ENCODE data around the gene ARMC9.
A peak's percentile ranks its signal among the peaks of the same experiment; 100 is the strongest.

The ARMC9 gene

DNA sequence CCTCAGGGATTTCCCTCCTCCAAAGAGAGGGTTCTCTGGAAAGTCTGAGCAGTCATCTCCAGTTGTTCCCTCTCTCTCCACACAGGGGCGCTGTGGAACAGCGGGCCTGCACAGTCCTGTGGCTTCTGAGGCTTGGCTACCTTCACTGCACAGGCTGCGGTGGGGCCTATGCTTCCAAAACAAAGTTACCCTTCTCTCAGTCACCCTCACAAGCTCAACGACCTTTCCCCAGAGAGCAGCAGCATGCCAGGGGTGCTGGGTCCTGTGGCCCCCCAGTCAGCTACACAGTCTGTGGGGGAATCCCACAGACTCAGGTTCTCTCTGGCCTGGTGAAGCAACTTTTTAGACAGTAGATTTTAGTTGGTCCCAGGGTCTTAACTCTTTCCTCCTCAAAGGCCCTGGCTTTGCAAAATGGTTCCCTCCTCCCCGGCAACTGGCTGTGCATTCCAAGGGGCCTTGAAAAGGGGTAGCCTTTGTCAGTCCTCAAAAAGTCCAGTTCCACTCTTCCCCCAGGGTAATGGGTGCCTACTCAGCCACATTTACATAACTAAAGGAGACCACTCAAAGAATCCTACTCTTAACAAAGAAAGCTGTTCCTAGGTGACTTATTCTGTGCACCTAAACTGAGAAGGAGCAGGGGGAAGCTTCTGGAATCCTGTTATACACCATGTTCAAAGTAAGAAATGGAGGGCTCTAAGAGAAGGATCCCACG, 212.0 kb downstream of the ARMC9 start:
- in situ Hi-C loops (cut with HindIII; ENCODE audit: low sequenced_read_pairs): no loop called here
- no peak for DNase-seq (ENCODE audit: low read depth, low spot score)
- TF ChIP-seq, protein P1, sequence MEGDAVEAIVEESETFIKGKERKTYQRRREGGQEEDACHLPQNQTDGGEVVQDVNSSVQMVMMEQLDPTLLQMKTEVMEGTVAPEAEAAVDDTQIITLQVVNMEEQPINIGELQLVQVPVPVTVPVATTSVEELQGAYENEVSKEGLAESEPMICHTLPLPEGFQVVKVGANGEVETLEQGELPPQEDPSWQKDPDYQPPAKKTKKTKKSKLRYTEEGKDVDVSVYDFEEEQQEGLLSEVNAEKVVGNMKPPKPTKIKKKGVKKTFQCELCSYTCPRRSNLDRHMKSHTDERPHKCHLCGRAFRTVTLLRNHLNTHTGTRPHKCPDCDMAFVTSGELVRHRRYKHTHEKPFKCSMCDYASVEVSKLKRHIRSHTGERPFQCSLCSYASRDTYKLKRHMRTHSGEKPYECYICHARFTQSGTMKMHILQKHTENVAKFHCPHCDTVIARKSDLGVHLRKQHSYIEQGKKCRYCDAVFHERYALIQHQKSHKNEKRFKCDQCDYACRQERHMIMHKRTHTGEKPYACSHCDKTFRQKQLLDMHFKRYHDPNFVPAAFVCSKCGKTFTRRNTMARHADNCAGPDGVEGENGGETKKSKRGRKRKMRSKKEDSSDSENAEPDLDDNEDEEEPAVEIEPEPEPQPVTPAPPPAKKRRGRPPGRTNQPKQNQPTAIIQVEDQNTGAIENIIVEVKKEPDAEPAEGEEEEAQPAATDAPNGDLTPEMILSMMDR (IDR thresholded peaks at IDR 0.05; ENCODE audit: low read depth, low read length): peak; percentile 47
- no peak overlapping the region for H3K4me3 ChIP-seq (ENCODE audit: low read depth, low read length)

DNA sequence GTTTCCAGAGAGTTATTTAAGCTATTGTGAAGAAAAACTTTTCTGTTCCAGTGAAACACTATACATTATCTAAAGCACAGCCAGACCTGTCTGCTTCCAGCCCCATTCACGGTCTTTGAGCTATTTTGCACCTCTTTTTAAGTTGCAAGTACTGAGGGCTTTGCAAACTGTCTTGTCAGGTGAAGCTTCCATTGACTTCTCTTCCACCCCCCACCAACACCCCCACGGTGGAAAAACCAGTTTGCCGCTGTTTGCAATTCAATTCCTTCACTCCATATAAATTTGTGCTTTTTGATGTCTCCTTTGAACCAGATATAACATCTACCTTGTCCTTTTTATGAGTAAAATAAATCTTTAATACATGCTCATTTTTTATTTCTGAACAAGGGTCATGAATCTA, 212.8 kb downstream of the ARMC9 start:
- no peak overlapping the region for H3K4me3 ChIP-seq (ENCODE audit: low read depth, low read length)
- in situ Hi-C loops (cut with HindIII; ENCODE audit: low sequenced_read_pairs): no loop called here
- no peak for DNase-seq (ENCODE audit: low read depth, low spot score)
- TF ChIP-seq, protein P1 (IDR thresholded peaks at IDR 0.05; ENCODE audit: low read depth, low read length): no peak

DNA sequence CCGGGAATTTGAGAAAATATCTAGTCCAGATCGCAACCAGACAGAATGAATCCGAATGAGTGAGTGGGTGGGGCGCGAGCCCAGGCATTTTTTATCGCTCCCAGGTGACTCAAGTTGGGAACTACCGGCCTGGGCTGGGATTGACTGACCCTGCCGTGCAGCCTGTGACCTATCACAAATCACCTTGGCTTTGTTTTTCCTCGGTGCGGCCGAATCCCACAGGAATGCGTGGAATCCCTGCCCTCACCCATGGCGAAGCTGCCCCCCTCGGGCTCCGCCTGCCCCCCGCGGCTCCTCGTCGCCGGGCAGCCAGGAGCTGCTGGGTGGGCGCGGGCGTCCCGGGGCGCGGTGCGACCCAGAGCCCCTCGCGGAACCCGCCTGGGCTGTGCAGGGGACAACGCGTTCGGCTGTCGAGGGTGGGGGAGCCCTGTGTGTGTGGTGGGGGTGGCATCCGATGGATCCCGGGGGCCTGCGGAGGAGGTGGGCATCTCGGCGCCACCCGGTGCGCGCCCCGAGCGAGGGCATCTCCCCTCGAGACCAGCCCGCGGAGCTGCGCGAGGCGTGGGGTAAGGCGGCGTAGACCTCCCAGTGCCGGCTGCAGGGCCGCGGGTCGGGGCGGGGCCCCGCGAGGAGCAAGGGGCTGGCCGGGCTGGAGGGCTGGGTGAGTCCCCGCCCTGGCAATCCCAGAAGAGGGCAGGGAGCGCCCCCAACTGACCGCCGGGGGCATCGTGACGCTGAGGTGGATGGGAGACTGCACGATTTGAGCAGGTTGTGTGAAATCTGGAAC, 213.6 kb downstream of the ARMC9 start:
- peak overlapping the region; percentile 53 for H3K4me3 ChIP-seq (ENCODE audit: low read depth, low read length)
- in situ Hi-C loops (cut with HindIII; ENCODE audit: low sequenced_read_pairs): no loop called here
- TF ChIP-seq, protein P1 (IDR thresholded peaks at IDR 0.05; ENCODE audit: low read depth, low read length): peak; percentile 91
- peak; percentile 76 for DNase-seq (ENCODE audit: low read depth, low spot score)

DNA sequence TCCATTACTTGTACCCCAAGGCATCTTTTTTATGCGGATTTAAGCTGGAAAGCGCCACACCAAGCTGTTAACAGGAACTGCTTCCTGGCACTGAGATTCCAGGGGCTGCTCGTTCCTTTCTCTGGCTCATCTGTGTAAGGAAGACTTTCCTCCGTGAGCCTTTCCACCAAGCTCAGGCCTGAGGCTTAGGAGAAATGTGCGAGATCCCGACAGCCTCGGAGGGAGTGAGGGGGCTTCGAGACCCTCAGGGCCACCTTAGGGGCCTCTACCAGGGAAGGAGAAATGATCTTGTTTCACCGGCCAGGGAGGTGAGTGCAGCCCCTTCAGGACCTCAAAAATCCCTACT, 214.2 kb downstream of the ARMC9 start:
- TF ChIP-seq, protein P1 (IDR thresholded peaks at IDR 0.05; ENCODE audit: low read depth, low read length): no peak
- no peak for DNase-seq (ENCODE audit: low read depth, low spot score)
- H3K4me3 ChIP-seq (ENCODE audit: low read depth, low read length): peak overlapping the region; percentile 53
- in situ Hi-C loops (cut with HindIII; ENCODE audit: low sequenced_read_pairs): no loop called here

DNA sequence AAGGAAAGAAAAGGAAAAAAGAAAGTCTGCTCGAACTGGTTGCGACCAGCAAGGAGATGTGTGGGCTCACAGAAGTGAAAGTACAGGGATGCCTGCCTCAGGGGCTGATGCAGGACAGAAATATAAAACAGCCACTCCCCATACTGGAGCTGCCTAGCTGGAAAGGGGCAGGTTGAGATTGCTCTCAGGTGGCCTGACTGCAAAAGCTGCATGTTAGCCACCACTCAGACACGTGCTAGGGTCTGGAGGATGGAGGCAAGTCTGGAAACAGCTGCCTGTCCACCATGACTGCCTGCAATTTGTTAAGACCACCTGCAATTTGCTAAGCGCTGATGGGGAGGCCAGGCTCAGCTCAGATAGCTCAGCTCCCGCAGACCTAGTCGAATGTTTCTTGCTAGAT, 215.0 kb downstream of the ARMC9 start:
- in situ Hi-C loops (cut with HindIII; ENCODE audit: low sequenced_read_pairs): no loop called here
- TF ChIP-seq, protein P1 (IDR thresholded peaks at IDR 0.05; ENCODE audit: low read depth, low read length): no peak
- no peak overlapping the region for H3K4me3 ChIP-seq (ENCODE audit: low read depth, low read length)
- no peak for DNase-seq (ENCODE audit: low read depth, low spot score)

DNA sequence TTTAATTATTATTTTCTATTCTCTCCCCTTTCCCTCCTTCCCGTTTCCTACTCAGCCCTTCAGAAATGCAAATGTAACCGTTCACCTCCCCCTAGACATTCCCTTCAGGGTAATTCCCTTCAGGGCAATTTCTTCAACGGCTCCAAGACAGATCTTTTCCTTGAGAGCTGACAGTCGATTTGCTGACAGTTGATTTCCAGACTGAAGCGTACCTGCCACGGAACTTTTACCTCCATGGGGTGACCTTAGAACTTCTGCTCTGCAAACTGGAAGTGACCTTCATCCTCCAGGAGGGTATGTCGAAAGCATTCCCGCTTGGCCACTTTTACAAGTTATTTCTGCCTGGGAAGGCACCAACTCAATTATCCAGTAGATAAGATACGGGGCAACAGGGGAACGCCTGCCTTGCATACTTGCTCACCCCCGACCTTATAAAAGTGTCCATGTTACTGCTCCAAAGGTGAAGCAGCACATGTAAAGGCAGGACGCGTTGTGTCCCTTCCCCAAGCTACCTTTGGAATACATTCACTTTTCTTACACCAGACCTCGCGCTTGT, 215.6 kb downstream of the ARMC9 start:
- H3K4me3 ChIP-seq (ENCODE audit: low read depth, low read length): no peak overlapping the region
- TF ChIP-seq, protein P1 (IDR thresholded peaks at IDR 0.05; ENCODE audit: low read depth, low read length): no peak
- in situ Hi-C loops (cut with HindIII; ENCODE audit: low sequenced_read_pairs): no loop called here
- DNase-seq (ENCODE audit: low read depth, low spot score): no peak
